IPS-15b (cell line): ENCODE measurements around the gene ASF1B.

Experiments
- H3K27me3 ChIP-seq: one replicate; pipeline ENCODE4 v1.6.1; 2013; ENCODE audit warnings: low read length; ENCODE audit not compliant: control insufficient read depth, insufficient read depth
- H3K36me3 ChIP-seq: one replicate; pipeline ENCODE4 v1.6.1; 2013; ENCODE audit warnings: low read length; ENCODE audit not compliant: control insufficient read depth, insufficient read depth
- H3K4me1 ChIP-seq: one replicate; pipeline ENCODE4 v1.6.1; 2013; ENCODE audit warnings: mild to moderate bottlenecking, low read length; ENCODE audit not compliant: control insufficient read depth, insufficient read depth
- H3K4me3 ChIP-seq: one replicate; pipeline ENCODE4 v1.5.1; 2013; ENCODE audit warnings: low read depth, low read length
- H3K9ac ChIP-seq: one replicate; pipeline ENCODE4 v1.6.1; 2013; ENCODE audit warnings: low read depth, mild to moderate bottlenecking, low read length
- H3K9me3 ChIP-seq: one replicate; pipeline ENCODE4 v1.6.1; 2013; ENCODE audit warnings: mild to moderate bottlenecking, low read length; ENCODE audit not compliant: control insufficient read depth, insufficient read depth

ASF1B gene

GRCh38 chr19:14122924-14123323, 13.5 kb downstream of the ASF1B start:
- Histone ChIP-seq H3K36me3 (peaks cover 13% of the 10 kb centered on the region), H3K9ac (no peak overlapping the region), H3K9me3 (no peaks in the 10 kb centered on the region), H3K4me3 (no peak overlapping the region), H3K4me1 (no peaks in the 10 kb centered on the region), H3K27me3 (no peaks in the 10 kb centered on the region)

DNA sequence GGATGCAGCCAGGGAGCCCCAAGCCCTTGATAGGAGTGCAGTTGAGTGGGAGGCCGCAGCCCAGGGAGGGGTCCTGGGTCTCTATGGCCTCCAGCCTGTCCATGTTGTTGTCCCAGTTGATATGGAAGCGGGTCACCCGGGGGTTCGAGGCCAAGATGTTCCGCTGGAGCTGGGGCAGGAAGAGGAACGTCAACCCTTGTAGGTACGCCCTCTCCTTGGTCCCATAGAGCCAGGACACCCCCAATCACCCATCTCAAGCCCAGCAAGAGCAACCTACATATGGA, 15.9 kb downstream of the ASF1B start:
- H3K27me3 ChIP-seq: no peaks in the 10 kb centered on the region
- H3K4me3 ChIP-seq: no peak overlapping the region
- peaks cover 4% of the 10 kb centered on the region for H3K4me1 ChIP-seq
- peaks cover 15% of the 10 kb centered on the region for H3K36me3 ChIP-seq
- H3K9me3 ChIP-seq: no peaks in the 10 kb centered on the region
- H3K9ac ChIP-seq: no peak overlapping the region

DNA sequence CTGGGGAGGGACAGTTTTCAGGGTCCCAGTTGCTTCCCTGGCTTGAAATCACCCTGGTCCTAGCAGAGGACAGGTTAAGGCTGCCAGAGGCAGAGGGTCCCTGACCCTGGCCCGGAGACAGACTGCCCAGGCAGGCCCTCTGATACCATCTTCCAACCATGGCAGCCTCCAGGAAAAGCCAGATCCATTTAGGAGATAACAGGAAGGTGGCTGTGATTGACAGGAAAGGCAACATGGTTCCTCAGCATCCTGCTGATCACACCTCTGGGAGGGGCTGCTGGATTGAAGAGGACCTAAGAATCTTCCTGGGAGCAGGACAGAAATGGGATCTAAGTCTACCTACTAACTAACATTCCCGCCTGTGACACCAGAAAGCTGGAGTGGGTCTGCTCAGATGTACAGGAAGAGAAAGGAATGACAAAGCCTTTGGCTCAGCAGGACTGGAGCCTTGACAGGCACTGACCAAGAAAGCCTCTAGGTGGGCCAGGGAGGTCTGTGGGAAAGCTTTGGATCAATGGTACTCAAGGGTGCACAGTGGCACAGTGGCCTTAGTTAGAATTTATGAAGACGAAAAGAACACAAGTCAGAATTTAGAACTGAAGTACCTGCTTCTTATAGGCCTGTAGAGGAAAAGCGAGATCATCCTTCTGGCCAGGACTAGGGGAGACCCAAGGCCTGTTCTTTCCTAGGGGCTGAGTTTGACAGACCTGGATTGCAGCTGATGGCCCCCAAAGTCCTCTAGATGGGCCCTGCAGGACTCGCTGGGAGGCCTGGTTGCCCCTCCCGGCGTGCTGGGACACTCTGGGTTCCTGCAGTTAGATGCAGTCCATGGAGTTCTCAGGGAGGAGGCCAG, 16.5 kb downstream of the ASF1B start:
- peaks cover 4% of the 10 kb centered on the region for H3K4me1 ChIP-seq
- no peaks in the 10 kb centered on the region for H3K9me3 ChIP-seq
- H3K36me3 ChIP-seq: peaks cover 15% of the 10 kb centered on the region
- no peak overlapping the region for H3K4me3 ChIP-seq
- H3K27me3 ChIP-seq: no peaks in the 10 kb centered on the region
- no peak overlapping the region for H3K9ac ChIP-seq

GRCh38 chr19:14119146-14119545, 17.2 kb downstream of the ASF1B start:
- H3K9me3 ChIP-seq: no peaks in the 10 kb centered on the region
- no peaks in the 10 kb centered on the region for H3K27me3 ChIP-seq
- H3K4me1 ChIP-seq: peaks cover 4% of the 10 kb centered on the region
- peak overlapping the region; percentile 74 for H3K4me3 ChIP-seq
- H3K9ac ChIP-seq: no peak overlapping the region
- peaks cover 10% of the 10 kb centered on the region for H3K36me3 ChIP-seq

DNA sequence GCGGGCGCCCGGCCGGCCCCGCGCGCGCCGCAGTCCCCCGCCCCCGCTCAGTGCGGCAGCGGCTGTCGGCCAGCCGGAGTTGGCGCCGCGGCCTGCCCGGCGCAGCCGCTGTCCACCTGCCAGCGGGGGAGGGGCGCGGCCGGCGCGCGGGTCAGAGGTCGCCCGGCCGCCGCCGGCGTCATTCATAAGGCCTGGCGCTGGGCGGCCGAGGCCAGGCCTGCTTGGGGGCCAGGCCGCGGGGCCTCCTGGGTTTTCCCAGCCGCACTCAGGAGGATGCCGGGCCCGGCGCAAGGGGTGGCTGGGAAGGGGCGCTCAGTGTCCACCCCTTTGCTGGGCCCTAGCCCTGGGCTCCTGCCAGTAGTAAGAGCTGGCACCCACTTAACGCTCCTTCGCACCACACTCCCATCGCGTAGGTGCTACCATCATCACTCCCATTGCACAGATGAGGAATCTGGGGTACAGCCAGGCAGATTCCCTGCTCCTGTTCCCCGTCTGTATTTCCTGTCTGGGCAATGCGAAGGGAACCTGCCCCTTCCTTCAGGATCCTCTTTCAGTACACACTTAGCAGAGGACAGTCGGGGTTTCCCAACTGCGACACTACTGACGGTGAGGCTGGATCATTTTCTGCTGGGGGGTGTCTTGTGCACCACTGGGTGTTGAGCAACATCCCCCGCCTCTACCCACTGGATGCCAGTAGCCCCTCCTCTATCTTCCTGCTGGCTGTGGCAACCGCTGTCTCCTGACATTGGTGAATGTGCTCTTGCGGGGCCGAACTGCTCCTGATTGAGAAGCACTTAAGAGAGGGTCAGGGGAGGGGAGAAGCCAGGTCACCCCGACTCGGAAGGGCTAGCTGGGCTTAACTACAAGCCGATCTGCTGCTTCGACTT, 18.0 kb downstream of the ASF1B start:
- H3K4me3 ChIP-seq: peak overlapping the region; percentile 74
- no peaks in the 10 kb centered on the region for H3K9me3 ChIP-seq
- peaks cover 10% of the 10 kb centered on the region for H3K36me3 ChIP-seq
- no peaks in the 10 kb centered on the region for H3K27me3 ChIP-seq
- H3K4me1 ChIP-seq: peaks cover 5% of the 10 kb centered on the region
- H3K9ac ChIP-seq: peak overlapping the region; percentile 61

GRCh38 chr19:14117668-14118164, 18.7 kb downstream of the ASF1B start, which contains the start of gene PRKACA:
Gene PRKACA (minus strand): TSS chr19:14117762. CDS start chr19:14117547, 215 bp downstream.
- H3K36me3 ChIP-seq: peaks cover 10% of the 10 kb centered on the region
- peak within 1 kb of the TSS; percentile 74 for H3K4me3 ChIP-seq
- H3K9ac ChIP-seq: peak within 1 kb of the TSS; percentile 61
- no peaks in the 10 kb centered on the region for H3K27me3 ChIP-seq
- H3K9me3 ChIP-seq: no peaks in the 10 kb centered on the region
- peaks cover 12% of the 10 kb centered on the region for H3K4me1 ChIP-seq

- Histone ChIP-seq H3K27me3 (no peaks in the 10 kb centered on the region), H3K4me3 (peak overlapping the region; percentile 67), H3K9me3 (no peaks in the 10 kb centered on the region), H3K4me1 (peaks cover 17% of the 10 kb centered on the region), H3K9ac (no peak overlapping the region), H3K36me3 (peaks cover 10% of the 10 kb centered on the region)
These were observed 19.3 kb downstream of the ASF1B start for GRCh38 chr19:14116918-14117578.

- H3K4me1 ChIP-seq: peaks cover 17% of the 10 kb centered on the region
- H3K4me3 ChIP-seq: peak overlapping the region; percentile 67
- H3K36me3 ChIP-seq: peaks cover 9% of the 10 kb centered on the region
- no peak overlapping the region for H3K9ac ChIP-seq
- H3K27me3 ChIP-seq: no peaks in the 10 kb centered on the region
- no peaks in the 10 kb centered on the region for H3K9me3 ChIP-seq
These were observed 19.9 kb downstream of the ASF1B start for GRCh38 chr19:14116525-14116917.

GRCh38 chr19:14115756-14116155, 20.6 kb downstream of the ASF1B start:
- Histone ChIP-seq H3K9ac (no peak overlapping the region), H3K4me3 (no peak overlapping the region)

DNA sequence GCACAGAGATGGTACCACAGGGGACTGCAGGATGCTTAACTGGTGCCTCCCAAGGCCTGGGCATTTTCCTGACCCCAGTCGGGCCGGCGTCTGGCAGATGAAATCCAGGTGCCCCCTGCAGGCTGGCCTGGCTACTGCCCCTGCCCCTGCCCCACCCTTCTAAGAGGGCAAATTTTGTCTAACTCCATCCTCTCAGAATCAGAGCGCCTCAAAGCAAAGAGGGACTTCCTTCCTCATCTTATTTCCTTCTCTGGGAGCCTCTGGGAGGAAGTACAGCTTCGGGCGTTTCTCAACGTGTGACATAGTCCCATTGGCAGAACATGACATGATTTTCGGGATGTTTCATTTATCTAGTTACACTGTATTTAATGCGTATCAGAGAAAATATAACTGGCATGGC, 21.5 kb downstream of the ASF1B start:
- peaks cover 17% of the 10 kb centered on the region for H3K4me1 ChIP-seq
- no peaks in the 10 kb centered on the region for H3K27me3 ChIP-seq
- no peak overlapping the region for H3K4me3 ChIP-seq
- no peak overlapping the region for H3K9ac ChIP-seq
- H3K36me3 ChIP-seq: peaks cover 4% of the 10 kb centered on the region
- no peaks in the 10 kb centered on the region for H3K9me3 ChIP-seq

More at GRCh38 chr19:14115756-14116155, 20.6 kb downstream of the ASF1B start:
- no peaks in the 10 kb centered on the region for H3K27me3 ChIP-seq
- H3K9me3 ChIP-seq: no peaks in the 10 kb centered on the region
- H3K4me1 ChIP-seq: peaks cover 17% of the 10 kb centered on the region
- H3K36me3 ChIP-seq: peaks cover 7% of the 10 kb centered on the region

DNA sequence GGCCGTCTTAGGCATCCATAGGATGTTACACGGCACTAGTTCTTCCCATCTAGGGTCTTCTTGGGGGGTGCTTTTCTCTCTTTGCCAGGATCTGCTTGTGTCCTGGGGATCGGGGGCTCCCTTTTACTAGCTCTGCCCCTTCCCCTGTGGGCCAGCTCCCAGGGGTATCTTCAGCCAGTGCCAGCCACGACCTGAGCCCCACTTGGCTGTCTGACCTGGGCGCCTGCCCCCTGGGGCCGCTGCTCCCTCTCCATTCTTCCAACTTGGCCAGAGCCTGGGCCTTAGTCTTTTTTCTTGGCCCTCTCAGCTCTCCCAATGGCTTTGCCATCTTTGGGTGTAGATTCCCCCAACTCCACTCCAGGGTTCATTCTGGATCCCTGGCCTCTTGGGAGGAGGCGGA, 21.9 kb downstream of the ASF1B start:
- Histone ChIP-seq H3K27me3 (no peaks in the 10 kb centered on the region), H3K9me3 (no peaks in the 10 kb centered on the region), H3K9ac (no peak overlapping the region), H3K4me1 (peaks cover 17% of the 10 kb centered on the region), H3K36me3 (peaks cover 2% of the 10 kb centered on the region), H3K4me3 (no peak overlapping the region)
